ENCODE results near the gene PDE10A.

The PDE10A gene

DNA sequence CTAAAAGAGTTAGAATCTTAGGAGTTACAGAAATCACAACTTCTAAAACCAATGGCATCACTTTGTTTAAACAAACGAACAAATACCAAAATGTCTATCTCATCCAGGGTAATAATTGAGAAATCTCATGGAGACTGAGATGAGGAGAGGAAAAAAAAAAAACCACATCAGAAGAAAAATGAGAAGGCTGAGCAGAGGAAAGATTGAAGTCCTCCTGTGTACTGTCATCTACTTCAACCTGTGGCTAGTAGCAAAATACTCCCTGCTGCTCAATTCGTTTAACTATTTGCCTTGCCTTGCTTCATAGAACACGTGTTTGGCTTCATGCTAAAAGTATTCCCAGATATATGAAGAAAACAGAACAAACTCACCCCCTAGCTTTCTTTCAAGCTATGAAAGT is 143.7 kb downstream of the PDE10A start:
- H3K4me3 ChIP-seq (ENCODE audit: low read depth in 1 of 2, low read length in 2 of 2), result no peak overlapping the region
- no peaks in the 10 kb centered on the region for H4K20me1 ChIP-seq (ENCODE audit: insufficient read depth, low read length)
- DNase-seq (no peak), ATAC-seq (ENCODE audit: insufficient read depth, low read depth) (no peak)
- H3K4me2 ChIP-seq (ENCODE audit: insufficient read depth, low read length), result no peak overlapping the region
- no peaks in the 10 kb centered on the region for H3K27me3 ChIP-seq (ENCODE audit: insufficient read depth, low read length, poor library complexity)
- H3K4me1 ChIP-seq (ENCODE audit: insufficient read depth, low read length), result no peaks in the 10 kb centered on the region
- no peaks in the 10 kb centered on the region for H3K79me2 ChIP-seq (ENCODE audit: insufficient read depth, low read length)
- TF ChIP-seq, protein P1, sequence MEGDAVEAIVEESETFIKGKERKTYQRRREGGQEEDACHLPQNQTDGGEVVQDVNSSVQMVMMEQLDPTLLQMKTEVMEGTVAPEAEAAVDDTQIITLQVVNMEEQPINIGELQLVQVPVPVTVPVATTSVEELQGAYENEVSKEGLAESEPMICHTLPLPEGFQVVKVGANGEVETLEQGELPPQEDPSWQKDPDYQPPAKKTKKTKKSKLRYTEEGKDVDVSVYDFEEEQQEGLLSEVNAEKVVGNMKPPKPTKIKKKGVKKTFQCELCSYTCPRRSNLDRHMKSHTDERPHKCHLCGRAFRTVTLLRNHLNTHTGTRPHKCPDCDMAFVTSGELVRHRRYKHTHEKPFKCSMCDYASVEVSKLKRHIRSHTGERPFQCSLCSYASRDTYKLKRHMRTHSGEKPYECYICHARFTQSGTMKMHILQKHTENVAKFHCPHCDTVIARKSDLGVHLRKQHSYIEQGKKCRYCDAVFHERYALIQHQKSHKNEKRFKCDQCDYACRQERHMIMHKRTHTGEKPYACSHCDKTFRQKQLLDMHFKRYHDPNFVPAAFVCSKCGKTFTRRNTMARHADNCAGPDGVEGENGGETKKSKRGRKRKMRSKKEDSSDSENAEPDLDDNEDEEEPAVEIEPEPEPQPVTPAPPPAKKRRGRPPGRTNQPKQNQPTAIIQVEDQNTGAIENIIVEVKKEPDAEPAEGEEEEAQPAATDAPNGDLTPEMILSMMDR (IDR thresholded peaks at IDR 0.05; ENCODE audit: borderline replicate concordance, extremely low read depth, low read length, poor library complexity, severe bottlenecking), result no peak
- TF ChIP-seq EZH2 (IDR thresholded peaks at IDR 0.05; ENCODE audit: borderline replicate concordance, low read depth, low read length, severe bottlenecking), result no peak
- no peak overlapping the region for H3K27ac ChIP-seq (ENCODE audit: low read length)
- no peaks in the 10 kb centered on the region for H3K9me3 ChIP-seq (ENCODE audit: insufficient read depth, low read length, severe bottlenecking)
- no peak overlapping the region for H3K9ac ChIP-seq (ENCODE audit: low read depth, low read length)
- H2AFZ ChIP-seq (ENCODE audit: low read depth, low read length), result no peak overlapping the region
- H3K36me3 ChIP-seq (ENCODE audit: insufficient read depth, low read length), result no peaks in the 10 kb centered on the region

DNA sequence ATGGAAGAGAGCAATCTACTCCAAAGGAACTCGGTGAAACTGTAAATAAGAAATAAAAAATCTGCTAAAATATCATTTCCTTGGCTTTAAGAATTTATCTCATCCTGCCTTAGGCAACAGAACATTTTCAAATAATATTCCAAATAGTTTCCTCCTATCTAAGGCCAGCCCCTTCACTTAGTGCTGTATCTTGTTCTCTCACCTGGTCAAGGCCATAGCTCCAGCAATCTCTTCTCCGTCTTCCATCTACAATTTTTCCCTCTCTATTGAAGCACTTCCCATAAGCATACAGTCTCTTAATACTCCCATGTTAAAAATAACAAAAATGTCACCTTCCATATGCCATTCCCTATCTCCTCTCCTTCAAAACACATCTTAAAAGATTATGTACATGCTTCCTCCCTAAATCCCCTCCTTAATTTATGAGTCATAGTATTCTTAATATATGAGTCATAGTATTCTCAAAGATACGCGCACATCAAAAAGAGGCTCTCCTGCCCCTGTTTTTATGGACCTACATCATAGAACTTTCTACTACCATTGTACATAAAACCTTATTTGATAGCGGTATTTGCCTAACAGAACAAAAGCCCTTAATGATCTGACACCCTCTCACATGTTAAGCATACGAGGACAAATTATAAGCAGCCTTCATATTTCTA is 146.9 kb downstream of the PDE10A start:
- Histone ChIP-seq H3K27me3 (ENCODE audit: insufficient read depth, low read length, poor library complexity) (no peaks in the 10 kb centered on the region), H3K9ac (ENCODE audit: low read depth, low read length) (no peak overlapping the region), H3K36me3 (ENCODE audit: insufficient read depth, low read length) (no peaks in the 10 kb centered on the region), H3K27ac (ENCODE audit: low read length) (no peak overlapping the region), H4K20me1 (ENCODE audit: insufficient read depth, low read length) (no peaks in the 10 kb centered on the region), H3K79me2 (ENCODE audit: insufficient read depth, low read length) (no peaks in the 10 kb centered on the region), H3K9me3 (ENCODE audit: insufficient read depth, low read length, severe bottlenecking) (no peaks in the 10 kb centered on the region), H3K4me2 (ENCODE audit: insufficient read depth, low read length) (no peak overlapping the region), H3K4me1 (ENCODE audit: insufficient read depth, low read length) (0 out of 2 replicates have a peak, but pooled peaks cover 7% of the 10 kb centered on the region), H3K4me3 (ENCODE audit: low read depth in 1 of 2, low read length in 2 of 2) (no peak overlapping the region), H2AFZ (ENCODE audit: low read depth, low read length) (no peak overlapping the region)
- ATAC-seq (ENCODE audit: insufficient read depth, low read depth) (no peak), DNase-seq (no peak)
- TF ChIP-seq EZH2 (IDR thresholded peaks at IDR 0.05; ENCODE audit: borderline replicate concordance, low read depth, low read length, severe bottlenecking), result no peak
- TF ChIP-seq, protein P1 (IDR thresholded peaks at IDR 0.05; ENCODE audit: borderline replicate concordance, extremely low read depth, low read length, poor library complexity, severe bottlenecking), result no peak

DNA sequence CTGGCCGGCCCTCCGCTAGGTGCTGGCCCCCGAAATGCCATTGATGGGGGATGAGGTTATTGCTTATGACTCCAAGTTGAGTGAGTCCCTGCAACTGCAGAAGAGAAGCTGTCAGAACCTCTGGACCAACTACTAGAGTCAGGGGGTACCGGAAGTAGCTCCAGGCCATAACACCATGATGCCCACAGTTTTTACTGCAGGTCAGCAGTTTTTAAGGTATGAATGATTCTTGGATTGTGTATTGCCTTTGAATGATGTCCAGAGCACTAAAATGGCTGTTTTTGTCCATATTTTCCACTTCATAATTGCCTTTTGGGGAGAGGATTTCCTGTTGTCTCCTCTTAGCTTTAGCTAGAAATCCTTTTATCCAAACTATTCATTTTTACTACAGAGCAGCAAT is 148.4 kb downstream of the PDE10A start:
- H3K9ac ChIP-seq (ENCODE audit: low read depth, low read length), result no peak overlapping the region
- H2AFZ ChIP-seq (ENCODE audit: low read depth, low read length), result no peak overlapping the region
- H3K36me3 ChIP-seq (ENCODE audit: insufficient read depth, low read length), result no peaks in the 10 kb centered on the region
- H3K27me3 ChIP-seq (ENCODE audit: insufficient read depth, low read length, poor library complexity), result no peaks in the 10 kb centered on the region
- DNase-seq (no peak), ATAC-seq (ENCODE audit: insufficient read depth, low read depth) (no peak)
- H3K4me3 ChIP-seq (ENCODE audit: low read depth in 1 of 2, low read length in 2 of 2), result no peak overlapping the region
- H3K4me1 ChIP-seq (ENCODE audit: insufficient read depth, low read length), result 0 out of 2 replicates have a peak, but pooled peaks cover 7% of the 10 kb centered on the region
- H3K9me3 ChIP-seq (ENCODE audit: insufficient read depth, low read length, severe bottlenecking), result no peaks in the 10 kb centered on the region
- no peaks in the 10 kb centered on the region for H3K79me2 ChIP-seq (ENCODE audit: insufficient read depth, low read length)
- no peak overlapping the region for H3K4me2 ChIP-seq (ENCODE audit: insufficient read depth, low read length)
- TF ChIP-seq EZH2 (IDR thresholded peaks at IDR 0.05; ENCODE audit: borderline replicate concordance, low read depth, low read length, severe bottlenecking), result no peak
- TF ChIP-seq, protein P1 (IDR thresholded peaks at IDR 0.05; ENCODE audit: borderline replicate concordance, extremely low read depth, low read length, poor library complexity, severe bottlenecking), result no peak
- H4K20me1 ChIP-seq (ENCODE audit: insufficient read depth, low read length), result no peaks in the 10 kb centered on the region
- H3K27ac ChIP-seq (ENCODE audit: low read length), result no peak overlapping the region

All from DND-41 (cell line).